GM19351 (cell line): Measurements from ENCODE around the gene GSK3B.
A peak's percentile ranks its signal among the peaks of the same experiment; 100 is the strongest.
"Not testable (repeated sequence)": the region's sequence is repeated elsewhere in the genome, so short reads cannot be mapped to it uniquely, and the experiment has no call there.

Experiments used
- ATAC-seq: cut with Tn5 transposase; IDR thresholded peaks from one replicate; pipeline ENCODE4 v1.9.1; 2021; ENCODE audit warnings: mild to moderate bottlenecking, moderate library complexity; ENCODE audit not compliant: unreplicated experiment

The GSK3B gene

GRCh38 chr3:119891944-119892721 lies 202.1 kb downstream of the GSK3B start:
- peak; percentile 73 for ATAC-seq

- ATAC-seq: not testable (repeated sequence)
These were observed 205.6 kb downstream of the GSK3B start for GRCh38 chr3:119888681-119889080.

DNA sequence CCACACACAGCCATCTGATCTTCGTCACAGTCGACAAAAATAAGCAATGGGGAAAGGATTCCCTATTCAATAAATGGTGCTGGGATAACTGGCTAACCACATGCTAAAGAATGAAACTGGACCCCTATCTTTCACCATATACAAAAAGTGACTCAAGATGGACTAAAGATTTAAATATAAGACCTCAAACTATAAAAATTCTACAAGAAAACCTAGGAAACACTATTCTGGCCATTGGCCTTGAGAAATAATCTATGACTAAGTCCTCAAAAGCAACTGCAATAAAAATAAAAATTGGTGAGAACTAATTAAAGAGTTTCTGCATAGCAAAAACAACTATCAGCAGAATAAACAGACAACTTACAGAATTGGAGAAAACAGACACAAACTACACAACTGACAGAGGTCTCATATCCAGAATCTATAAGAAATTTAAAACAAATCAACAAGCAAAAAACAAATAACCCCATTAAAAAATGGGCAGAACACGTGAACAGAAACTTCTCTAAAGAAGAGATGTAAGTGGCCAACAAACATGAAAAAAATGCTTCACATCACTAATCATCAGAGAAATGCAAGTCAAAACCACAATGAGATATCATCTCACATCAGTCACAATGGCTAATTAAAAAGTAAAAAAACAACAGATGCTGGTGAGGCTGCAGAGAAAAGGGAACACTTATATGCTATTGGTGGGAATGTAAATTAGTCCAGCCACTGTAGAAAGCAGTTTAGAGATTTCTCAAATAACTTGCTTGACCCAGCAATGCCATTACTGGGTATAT lies 208.3 kb downstream of the GSK3B start:
- no peak for ATAC-seq

DNA sequence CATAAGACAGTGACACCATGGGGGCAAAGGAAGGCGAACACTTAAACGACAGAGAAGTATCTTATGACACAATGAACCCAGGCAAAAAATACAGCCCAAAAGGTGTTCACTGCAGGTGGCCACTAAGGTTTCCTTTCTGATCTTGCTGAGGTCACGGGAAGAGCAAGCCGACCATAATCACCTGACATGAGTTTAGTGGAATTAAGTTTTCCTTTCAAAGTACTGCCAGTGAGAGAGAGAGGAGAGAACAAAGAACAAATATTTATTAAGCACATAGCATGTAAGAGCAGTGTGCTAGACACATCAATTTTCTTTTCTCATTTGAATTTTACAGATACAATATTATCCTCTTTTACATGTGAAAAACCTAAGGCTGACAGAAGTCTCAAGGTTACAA lies 210.1 kb downstream of the GSK3B start:
- ATAC-seq: no peak

- no peak for ATAC-seq
These were observed 210.6 kb downstream of the GSK3B start for GRCh38 chr3:119883461-119884160.

- no peak for ATAC-seq
These were observed 213.3 kb downstream of the GSK3B start for GRCh38 chr3:119880966-119881365.

- ATAC-seq: no peak
These were observed 220.6 kb downstream of the GSK3B start for GRCh38 chr3:119873646-119874045.

DNA sequence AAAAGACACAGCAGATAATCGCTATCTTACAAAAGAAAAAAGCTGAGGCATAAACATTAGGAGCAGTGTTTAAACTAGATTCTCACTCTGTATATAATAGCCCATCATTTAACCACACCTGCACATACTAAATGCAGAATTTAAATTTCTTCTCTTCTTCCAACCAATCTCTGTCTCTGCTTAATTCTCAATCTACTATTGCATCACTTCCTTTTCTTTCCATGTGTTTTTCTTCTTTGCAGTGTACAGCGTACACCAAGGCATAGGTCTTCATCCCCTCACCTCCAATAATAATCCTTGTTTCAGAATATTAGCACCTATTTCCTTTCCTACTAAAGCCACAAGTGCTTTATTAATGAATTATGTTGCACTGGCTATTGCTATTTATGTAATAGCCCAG lies 221.5 kb downstream of the GSK3B start:
- ATAC-seq: no peak

DNA sequence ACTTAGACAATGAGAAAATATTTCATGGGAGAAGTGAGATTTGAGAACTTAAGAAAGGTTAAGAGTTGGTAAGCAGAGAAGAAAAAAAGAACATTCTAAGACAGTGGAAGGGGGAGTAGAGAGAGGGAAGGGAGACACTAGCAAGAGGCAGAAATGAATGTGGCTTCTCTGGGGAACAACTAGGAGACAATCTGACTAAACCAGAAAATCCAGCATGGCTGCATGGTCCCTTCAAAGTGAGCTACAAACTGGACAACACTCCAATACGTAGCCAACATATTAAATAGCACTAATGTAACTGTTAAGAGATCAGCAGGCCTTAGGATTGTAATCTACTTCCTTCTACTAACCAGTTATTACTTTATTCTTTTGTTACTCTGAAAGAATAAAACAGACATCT lies 222.7 kb downstream of the GSK3B start:
- ATAC-seq: no peak

DNA sequence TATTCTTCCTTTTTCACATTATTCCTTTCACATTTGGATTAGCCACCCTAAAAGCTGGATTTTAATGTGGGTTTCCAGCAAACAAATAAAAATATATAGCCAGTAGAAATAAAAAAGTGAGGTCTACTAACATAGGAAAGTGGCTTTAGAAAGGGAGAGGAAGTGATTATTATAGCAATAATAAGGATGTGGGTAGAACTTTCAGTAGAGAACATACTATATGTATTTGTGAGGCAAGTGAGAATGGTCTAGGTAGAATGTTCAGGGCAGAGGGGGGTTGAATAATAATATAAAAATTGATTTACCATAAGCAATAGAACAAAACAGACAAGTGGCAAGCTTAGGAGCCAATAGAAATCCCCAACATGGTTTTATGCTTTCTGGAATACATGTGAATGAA lies 223.7 kb downstream of the GSK3B start:
- no peak for ATAC-seq

GRCh38 chr3:119864476-119864875 lies 229.8 kb downstream of the GSK3B start:
- no peak for ATAC-seq

DNA sequence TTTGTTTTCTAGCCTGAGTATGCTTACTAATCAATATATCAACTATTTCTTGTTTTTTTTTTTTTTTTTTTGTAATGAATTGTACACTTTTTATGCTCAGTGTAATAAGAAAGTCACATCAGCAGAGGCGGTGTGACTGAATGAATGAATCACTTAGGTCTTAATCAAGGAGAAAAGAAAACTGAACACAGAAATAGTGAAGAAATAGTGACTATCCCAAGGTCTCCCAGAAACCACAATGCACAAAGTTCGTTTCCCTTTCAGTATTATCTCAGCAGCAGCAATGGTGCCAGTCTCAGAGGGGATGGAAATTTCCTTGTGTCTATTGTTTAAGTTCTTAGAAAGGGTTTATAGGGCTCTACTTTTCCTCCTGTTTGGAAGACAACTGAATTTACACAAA lies 231.6 kb downstream of the GSK3B start:
- no peak for ATAC-seq

DNA sequence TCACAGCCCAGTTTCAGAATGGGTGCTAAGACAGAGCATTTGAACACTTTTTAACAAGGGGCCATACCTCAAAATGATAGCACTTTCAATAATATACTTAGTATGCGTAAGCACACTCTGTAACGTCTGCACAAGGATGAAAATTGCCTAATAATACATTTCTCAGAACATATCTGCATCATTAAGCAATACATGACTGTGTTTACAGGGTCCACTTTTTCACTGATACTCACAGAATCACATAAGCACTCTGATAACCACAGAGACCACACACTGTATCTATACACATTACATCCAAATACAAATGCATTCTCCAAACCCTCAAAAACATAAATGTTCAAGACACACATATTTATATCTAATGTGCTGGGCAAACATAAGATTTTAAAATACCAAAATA lies 232.6 kb downstream of the GSK3B start:
- no peak for ATAC-seq

DNA sequence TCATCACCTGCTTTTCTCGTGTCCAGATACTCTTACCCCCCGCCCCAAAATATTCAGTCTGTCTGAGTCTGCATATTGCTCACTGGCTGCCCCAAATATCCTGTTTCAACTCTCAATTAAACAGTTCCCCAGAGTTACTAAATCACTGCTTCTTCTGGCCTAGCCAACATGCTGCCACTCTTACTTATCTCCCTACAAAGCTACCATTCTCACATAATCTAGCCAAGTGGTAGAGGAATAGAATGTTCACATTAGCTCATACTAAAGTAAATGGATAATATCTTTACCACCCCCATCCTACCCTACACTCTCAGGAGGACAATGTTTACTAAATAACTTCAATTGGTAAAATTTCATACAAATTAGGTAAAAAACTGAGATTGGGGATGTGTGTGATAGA lies 234.5 kb downstream of the GSK3B start:
- no peak for ATAC-seq

DNA sequence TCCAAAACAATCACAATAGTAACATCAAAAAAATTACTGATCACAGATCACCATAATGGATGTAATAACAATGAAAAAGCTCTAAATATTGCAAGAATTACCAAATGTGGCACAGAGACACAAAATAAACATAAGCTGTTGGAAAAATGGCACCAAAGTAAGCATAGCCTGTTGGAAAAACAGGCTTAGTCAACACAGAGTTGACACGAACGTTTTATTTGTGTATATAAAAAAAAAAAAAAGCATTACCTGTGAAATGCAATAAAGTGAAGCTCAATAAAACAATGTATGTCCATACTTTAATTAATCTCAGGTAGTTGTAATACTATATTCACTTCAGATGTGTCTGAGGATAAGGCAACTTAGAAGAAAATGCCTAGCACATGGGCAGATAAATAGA lies 235.3 kb downstream of the GSK3B start:
- no peak for ATAC-seq

GRCh38 chr3:119856695-119857094 lies 237.6 kb downstream of the GSK3B start:
- ATAC-seq: no peak

DNA sequence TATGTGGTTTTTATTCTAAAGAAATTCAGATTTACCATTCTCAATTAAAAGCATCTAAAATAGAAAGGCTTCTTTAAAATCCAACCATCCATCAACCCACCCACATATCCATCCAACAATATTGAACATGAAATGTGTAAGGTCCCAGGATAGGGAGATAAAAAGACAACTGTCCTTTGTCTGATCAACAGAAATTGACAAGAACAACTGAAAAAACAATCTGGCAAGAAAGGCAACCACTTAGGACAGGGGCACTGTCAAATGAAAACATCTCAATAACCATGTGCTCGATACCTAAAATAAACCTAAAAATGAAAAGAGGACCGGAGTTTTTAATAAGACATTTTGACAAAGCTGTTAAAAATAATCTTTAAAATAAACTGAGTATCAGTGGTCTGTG lies 245.1 kb downstream of the GSK3B start:
- ATAC-seq: no peak

GRCh38 chr3:119841808-119842471 lies 252.3 kb downstream of the GSK3B start:
- ATAC-seq: no peak

GRCh38 chr3:119835556-119835955 lies 258.7 kb downstream of the GSK3B start:
- no peak for ATAC-seq

- no peak for ATAC-seq
These were observed 259.4 kb downstream of the GSK3B start for GRCh38 chr3:119834754-119835370.

DNA sequence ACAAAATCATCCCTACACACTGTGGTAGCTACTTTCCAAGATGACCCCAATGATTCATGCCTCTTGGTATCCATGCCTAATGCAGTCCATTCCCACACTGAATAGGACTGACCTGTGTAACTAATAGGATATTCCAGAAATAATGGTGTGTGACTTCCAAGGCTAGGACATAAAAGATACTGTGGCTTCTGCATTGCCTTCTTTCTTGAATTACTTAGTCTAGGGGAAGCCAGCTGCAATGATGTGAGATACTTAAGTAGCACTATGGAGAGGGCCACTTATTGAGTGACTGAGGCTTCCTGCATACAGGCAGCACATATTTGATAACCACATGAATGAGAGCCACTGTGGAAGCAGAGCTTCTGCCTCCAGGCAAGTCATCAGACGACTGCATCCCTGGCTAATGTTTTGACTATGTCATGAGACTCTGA lies 262.3 kb downstream of the GSK3B start:
- no peak for ATAC-seq
